CMK (cell line): ENCODE measurements around the gene NLRP1.

Experiments
- DNase-seq: peaks from one replicate; pipeline ENCODE4 v3.0.0-alpha.2; 2010; ENCODE audit warnings: low read depth

The NLRP1 gene

DNA sequence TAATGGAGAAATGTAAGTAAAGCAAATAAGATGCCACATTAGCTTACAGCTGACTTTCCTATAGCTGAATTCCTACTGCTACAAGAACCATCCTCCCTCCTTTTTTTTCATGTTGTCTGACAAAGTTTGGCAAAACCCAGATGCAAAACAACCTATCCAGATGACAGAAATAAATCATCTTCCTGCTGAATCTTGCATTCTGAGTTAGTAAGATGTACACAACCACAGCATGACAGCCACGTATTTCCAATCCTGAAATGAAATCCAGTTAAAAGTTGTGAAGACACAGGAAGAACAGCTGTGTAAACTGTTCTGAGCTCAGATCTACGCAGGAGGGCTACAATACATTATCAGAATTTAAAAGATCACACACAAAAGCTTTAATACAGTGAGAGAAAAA, 110.4 kb downstream of the NLRP1 start:
- no peak for DNase-seq

DNA sequence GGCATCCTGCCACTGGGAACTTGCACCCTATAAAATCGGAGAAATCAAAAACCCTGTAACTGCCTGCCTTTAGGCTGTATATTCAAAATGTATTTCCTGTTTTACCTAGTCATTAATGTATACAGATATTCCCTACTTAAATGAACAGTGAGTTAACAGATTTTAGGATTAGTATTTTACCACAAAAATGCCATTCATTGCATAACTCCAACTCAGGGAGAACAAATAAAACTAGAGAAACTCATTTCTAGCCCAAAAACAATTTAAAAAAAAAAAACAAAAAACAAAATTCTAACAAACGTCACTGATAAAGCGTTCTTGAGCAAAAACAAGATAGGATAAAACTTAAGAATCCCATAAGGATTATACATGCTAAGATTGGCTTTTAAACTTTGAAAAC, 111.8 kb downstream of the NLRP1 start:
- DNase-seq: no peak

DNA sequence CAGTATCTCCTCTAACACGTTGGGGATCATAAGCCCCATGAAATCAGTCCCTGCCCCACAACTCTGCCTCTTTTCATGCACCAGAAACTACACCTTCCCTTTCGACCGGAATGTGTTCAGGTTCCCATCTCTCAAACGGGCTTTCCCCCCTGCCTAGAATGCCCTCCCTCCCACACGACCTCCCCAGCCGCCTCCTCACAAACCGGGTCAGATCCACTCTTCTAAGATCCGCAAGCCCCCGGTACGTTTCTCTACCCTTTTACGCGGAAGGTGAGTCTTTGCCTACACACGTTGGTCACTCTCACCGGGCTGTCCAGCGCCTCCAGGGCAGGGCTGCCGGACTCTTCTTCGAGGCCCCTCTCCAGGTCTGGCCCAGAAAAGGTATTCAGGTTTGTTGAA, 116.2 kb downstream of the NLRP1 start:
- no peak for DNase-seq

DNA sequence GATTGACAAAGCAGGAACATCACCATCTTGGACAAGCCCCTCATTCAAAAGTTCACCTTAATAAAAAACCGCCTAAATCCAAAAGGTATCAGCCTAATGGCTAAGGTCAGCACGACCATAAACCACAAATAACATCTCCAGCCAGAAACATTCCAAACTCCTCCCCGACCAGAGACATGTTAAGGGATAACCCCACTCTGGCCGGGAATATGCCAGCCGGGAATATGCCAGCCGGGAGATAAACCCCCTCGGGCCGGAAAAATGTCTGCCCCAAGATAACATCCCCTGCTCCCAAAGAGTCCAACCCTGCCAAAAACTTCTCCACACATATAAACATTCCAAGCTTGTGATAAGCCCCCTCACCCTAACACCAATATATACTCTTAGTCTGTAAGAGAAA, 116.9 kb downstream of the NLRP1 start:
- DNase-seq: no peak

DNA sequence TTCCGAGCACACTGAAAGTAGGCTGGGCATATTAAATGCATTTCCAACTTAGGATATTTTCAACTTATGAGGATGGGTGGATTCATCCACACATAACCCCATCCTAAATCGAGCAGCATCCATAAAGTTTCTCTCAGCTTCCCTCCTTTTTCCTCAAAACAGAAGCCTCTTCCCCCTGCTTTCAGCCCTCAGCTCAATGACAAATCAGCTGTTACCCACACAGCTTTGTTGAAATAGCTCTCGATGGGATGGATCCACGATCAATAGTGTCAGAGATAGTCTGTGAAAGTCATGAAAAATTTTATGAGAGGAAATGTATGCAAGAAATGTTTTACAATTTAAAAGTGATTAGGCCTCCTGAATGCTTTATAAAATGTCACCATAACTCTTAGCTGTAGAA, 118.0 kb downstream of the NLRP1 start:
- no peak for DNase-seq

DNA sequence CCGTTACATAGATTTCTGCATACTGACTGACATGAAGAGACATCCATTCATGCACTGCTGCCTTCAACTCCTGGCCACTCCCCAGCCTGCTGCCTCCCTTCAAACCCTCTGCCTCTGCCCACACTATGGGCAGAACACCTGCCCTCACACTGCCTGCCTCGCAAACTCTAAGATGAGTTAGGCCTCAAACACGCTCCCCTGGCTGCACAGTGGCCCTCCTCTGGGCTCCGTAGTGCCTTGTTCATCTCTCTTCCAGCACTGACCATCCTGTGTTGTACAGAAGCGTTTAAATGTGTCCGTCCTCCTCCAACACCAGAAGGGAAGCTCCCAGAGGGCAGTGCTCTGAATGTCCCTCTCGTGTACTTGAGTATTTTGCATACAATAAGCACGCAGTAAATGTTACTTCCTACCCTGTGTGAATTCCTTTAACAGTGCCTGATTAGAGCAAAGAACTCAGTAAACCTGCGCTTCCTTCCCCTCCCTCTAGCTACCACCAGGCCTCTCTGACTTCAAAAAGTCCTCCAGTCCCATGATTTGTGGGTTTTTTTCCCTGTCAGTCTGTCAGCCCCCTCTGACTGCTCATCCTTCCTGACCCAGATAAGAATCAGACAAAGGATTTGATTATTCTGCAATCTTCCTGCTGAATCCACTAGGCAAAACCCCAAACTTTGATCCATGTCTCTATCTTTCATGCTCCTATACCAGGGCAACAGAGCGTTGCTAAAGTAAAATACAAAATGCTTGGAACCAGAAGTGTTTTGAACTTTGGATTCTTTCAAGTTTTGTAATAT, 119.4 kb downstream of the NLRP1 start:
- DNase-seq: no peak
